Stimulated activated CD8-positive, alpha-beta memory T cell treated with anti-CD3 and anti-CD28 coated beads, Interleukin-12 subunit alpha, Interleukin-12 subunit beta, amount 100 ng/mL, for 1 hour (primary cell): ENCODE results near the gene ARID4B.
"Not testable (repeated sequence)": the region's sequence is repeated elsewhere in the genome, so short reads cannot be mapped to it uniquely, and the experiment has no call there.

Source experiments
- DNase-seq: peaks from one replicate; pipeline ENCODE4 v3.0.0-alpha.2; 2020; ENCODE audit warnings: low read depth

ARID4B gene

GRCh38 chr1:235226933-235227332 is 101.0 kb downstream of the ARID4B start:
- DNase-seq, result no peak

GRCh38 chr1:235225299-235225698 is 102.7 kb downstream of the ARID4B start:
- no peak for DNase-seq

- no peak for DNase-seq
These were observed 106.2 kb downstream of the ARID4B start for GRCh38 chr1:235221653-235222375.

- no peak for DNase-seq
These were observed 112.5 kb downstream of the ARID4B start for GRCh38 chr1:235215453-235215852.

GRCh38 chr1:235214962-235215361 is 113.0 kb downstream of the ARID4B start:
- not testable (repeated sequence) for DNase-seq

- DNase-seq, result no peak
These were observed 114.2 kb downstream of the ARID4B start for GRCh38 chr1:235213752-235214151.

- no peak for DNase-seq
These were observed 116.5 kb downstream of the ARID4B start for GRCh38 chr1:235211517-235211916.

GRCh38 chr1:235207209-235207565 is 120.8 kb downstream of the ARID4B start:
- no peak for DNase-seq

GRCh38 chr1:235206533-235207208 is 121.3 kb downstream of the ARID4B start:
- DNase-seq, result no peak

- no peak for DNase-seq
These were observed 122.3 kb downstream of the ARID4B start for GRCh38 chr1:235205687-235206086.

- no peak for DNase-seq
These were observed 124.6 kb downstream of the ARID4B start for GRCh38 chr1:235203428-235203827.

- DNase-seq, result not testable (repeated sequence)
These were observed 125.5 kb downstream of the ARID4B start for GRCh38 chr1:235202447-235202846.

- DNase-seq, result no peak
These were observed 128.5 kb downstream of the ARID4B start for GRCh38 chr1:235199441-235199840.

- no peak for DNase-seq
These were observed 137.5 kb downstream of the ARID4B start for GRCh38 chr1:235190431-235190830.

GRCh38 chr1:235187316-235187715 is 140.7 kb downstream of the ARID4B start:
- DNase-seq, result no peak

GRCh38 chr1:235181561-235182245 is 146.3 kb downstream of the ARID4B start:
- DNase-seq, result no peak

- no peak for DNase-seq
These were observed 147.0 kb downstream of the ARID4B start for GRCh38 chr1:235180916-235181460.

GRCh38 chr1:235176486-235176885 is 151.5 kb downstream of the ARID4B start:
- DNase-seq, result no peak

- no peak for DNase-seq
These were observed 158.0 kb downstream of the ARID4B start for GRCh38 chr1:235169986-235170385.

GRCh38 chr1:235168375-235168774 is 159.6 kb downstream of the ARID4B start:
- no peak for DNase-seq

- DNase-seq, result no peak
These were observed 166.2 kb downstream of the ARID4B start for GRCh38 chr1:235161685-235162327.

- peak; percentile 86 for DNase-seq
These were observed 166.9 kb downstream of the ARID4B start, which contains the start of gene RBM34 for GRCh38 chr1:235160957-235161684. RBM34 (minus strand) TSS chr1:235161250; CDS start chr1:235161226, 24 bp downstream.
